AG08395 (cell line): ENCODE measurements around the gene AKR7A2.

Source experiments
- DNase-seq: peaks from one replicate; pipeline ENCODE4 v3.0.0; 2012; ENCODE audit warnings: mixed read lengths, low spot score

The AKR7A2 gene

DNA sequence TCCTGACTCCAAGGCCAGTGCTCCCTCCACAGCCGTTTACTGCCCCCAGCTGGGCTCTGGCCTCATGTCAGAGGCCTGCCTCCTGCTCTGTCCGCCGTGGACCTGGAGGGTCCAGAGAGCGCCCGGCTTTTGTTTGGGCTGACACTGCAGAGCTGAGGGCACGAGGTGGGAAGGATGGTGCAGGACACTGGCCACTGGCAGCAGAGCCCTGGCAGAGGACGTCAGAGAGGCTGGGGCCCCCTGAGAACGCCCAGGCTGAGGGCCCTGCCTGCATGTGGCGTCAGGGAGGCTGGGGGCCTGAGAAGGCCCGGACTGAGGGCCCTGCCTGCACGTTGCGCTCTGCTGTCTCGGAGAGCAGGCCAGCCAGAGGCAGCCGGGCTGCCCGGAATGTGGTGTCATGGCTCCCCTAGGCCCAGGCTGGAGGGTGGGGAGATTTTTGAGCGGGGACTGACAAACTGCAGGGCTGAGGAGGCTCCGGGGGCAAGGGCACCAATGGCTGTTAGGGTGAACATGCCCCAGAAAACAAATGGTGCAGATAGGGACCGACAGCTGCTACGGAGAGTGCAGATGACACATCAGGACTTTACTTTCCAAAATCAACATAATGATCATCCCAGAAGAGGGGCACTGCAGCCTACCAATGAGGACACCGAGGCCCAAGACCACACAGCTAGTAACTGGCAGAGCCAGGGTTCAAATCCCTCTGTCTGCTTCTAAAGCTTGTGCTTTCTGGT, 31.8 kb upstream of the AKR7A2 start:
- DNase-seq, result no peak

DNA sequence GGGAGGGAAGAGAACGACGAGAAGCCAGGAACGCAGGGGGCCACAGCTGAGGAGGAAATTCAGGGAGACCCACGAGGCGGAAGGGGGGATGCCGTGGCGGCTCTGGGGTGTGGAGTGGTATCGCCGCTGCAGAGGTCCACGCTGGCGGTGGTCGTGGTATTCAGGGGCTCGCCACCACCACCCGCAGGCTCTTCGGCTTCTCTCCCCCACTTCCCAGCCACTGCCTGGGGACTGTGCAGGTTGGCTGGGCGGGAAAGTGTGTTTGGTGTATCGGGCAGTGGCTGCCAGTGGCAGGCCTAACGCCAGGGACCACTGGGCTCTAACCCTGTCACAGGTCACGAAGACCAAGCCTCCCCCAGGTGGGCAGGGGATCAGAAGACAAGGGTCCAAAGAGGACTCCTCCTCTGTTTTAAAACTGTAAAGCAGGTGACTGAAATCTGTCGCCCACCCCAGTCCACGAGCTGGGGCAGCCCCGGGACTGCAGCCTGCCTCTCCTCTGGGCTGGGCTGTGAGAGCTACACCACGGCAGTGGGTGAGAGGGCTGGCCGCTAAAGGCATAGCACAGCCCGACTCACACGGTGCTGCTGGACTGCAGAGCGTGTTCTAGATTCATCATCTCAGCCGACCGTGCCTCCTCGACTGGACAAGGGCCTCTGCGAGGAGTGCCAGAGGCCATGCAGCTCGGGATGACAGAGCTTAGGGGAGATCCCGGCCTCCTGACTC, 31.1 kb upstream of the AKR7A2 start:
- DNase-seq, result no peak

DNA sequence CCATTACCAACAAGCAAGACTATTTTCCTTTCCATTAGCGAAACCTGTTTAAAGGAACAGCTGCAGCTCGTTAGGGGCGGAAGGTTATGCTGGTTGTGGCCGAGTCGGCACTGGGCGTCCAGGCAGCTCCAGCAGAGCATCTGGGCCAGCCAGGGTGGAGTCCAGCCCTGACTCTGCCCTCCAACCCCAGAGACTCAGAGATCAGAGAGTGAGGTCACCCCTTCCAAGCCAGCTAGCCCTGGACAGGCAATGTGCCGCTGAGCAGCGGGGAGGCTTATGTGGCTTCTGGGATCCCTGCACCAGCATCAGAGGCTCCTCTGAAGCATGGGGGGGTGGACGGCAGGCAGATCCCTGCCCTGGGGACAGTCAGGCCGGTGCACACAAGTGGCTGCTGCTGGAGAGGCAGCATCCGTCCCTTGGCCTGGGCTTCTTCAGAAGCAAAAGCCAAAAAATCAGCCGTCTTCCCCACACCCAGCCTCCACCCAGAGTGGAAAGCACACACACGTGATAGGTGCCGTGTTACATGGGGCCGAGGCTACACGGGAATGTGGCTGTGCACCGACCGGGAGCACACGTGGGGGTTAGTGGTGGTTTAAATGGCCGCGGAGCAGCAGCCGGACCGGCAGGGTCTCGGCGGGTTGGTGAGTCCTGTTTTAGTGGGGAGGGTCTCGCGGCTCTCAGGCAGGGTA, 30.3 kb upstream of the AKR7A2 start:
- DNase-seq, result peak; percentile 68

DNA sequence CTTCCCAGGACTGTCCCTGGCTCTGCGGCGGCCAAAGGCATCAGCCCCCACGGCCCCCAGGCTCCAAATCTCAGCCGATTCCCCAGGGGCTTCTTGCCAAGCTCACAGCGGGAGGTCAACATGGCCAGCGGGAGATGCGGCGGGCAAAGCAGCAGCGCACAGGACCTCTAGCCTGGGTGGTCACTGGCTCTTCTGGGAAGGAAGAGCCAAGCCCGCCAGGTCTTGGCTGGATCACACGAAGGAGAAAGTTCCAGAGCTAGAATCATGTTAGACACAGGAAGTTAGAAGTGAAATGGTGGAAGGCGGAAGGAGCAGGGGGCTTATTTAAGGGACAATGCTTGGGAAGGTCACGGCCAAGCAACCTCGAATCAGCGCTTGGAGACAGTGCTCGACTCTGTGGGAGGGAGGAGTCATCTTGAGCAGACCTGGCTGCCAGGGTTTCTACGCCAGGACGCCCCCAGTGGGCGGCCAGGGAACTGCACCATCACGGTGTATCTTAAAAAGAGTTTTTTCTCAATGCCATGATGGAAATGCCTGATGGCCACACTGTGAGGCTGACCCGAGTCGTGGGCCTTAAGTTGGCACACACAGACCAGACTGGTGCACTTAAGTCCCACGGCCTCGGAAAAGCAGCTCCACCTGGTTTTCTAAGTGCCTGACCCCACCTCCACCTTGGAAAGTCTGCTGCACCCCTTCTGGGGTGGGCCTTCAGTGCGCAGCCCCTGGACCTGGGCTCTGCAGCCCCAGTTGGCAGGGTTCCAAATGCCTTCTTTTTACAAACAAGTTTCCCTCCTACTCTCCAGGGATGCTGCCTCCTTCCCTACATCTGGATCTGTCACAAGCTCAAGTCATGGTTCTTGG, 29.5 kb upstream of the AKR7A2 start:
- peak; percentile 87 for DNase-seq

DNA sequence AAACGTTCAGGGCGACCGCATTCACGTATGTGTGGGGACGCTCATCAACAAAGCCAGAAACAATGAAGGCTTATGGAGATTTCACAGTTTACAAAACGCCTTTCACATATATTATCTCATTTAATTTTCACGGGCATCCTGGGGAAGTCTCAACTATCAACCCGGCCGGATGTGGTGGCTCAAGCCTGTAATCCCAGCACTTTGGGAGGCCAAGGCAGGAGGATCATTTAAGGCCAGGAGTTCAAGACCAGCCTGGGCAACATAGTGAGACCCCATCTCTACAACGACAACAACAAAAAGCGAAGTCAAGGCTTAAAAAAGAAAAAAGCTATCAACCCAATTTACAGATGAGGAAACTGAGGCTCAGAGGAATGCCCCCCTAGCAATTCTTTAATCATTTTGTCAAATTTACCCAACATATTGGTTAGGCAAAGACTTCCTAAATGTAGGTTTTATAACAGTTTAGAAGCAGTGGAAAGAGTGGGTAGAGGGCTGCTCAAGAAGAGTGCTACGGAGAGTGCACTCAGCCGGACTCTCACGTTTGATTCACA, 28.5 kb upstream of the AKR7A2 start:
- no peak for DNase-seq

DNA sequence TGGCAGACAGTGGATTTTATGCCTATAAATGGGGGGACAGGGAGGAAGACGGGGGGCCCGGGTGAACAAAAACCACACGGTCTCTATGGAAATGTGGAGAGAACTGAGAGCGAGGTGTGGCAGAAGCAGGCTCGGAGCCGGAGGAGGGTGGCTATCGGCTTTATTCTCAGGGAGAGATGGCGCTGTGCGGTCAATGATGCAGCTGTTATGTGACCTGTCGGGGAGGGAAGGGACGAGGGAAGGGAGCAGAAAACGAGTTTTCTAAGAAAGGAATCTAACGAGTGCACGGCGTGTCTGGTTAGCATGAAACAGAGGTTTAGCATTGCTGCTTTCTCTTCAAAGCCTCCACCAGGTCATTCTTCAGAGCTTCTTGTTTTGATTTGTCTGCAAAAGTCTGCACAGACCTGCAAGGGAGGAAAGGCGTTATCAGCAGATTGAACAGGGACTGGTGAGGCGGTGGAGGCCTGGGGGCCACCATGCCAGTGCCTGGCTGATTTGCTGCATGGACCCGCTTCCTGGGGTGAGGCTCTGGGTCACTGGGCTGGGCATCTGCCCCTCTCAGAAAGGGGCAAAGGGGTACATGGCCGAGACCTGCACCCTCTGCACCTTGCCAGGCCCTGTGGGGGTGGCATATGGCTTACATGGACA, 27.4 kb upstream of the AKR7A2 start:
- no peak for DNase-seq

DNA sequence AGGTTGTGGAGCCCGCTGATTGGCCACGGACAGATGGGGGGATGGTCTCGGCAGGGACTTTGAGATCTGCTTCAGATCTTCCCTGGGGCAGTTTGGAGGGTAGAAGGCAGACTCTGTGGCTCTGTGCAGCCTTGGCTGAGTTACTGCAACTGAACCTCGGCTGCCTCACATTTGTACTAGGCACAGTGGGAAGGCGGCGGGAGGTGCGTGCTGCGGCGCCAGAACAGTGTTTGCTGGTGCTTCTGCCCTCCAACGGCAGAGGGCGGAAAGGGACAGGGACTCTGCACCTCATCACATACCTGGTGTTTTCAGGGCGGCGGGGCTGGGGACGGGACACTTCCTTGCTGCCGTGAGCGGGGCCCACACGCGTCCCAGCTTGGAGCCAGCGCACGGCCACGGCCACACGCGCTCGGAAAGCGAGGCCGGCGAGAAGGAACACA, 26.4 kb upstream of the AKR7A2 start:
- no peak for DNase-seq

DNA sequence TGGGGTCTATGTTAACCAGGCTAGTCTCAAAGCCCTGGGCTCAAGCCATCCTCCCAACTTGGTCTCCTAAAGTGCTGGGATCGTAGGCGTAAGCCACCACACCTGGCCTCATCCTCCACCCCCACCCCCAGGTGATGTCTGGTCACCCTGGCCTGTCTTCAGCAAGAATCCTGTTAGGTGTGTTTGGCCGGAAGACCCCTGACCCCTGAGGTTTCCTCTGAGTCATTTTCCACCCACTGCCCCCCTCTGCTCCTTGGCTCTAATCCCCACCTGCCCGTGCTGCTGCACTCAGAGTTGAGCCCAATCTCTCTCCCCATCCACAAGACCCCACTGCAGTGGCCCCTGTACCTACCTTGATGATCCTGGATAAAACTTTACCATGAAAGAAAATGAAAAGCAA, 25.3 kb upstream of the AKR7A2 start:
- no peak for DNase-seq

DNA sequence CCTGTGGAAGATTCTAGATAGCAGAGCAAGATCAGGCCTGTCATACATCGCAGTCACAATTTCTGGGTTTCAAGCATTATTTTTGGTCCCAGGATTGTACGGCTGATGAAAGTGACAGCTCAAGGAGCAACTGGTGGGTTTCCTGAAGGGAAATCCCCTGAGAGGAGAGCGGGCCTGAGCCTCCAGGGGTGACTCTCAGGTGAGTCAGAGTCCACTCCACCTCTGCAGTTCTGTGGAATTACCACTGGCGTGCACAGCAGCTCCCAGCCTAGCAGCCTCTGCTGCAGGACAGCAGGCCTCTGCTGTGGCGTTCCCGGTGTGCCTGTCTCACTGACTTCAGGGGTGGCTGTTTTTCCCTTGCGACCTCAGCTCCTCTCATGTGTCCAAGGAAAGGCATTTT, 24.6 kb upstream of the AKR7A2 start:
- DNase-seq, result no peak

DNA sequence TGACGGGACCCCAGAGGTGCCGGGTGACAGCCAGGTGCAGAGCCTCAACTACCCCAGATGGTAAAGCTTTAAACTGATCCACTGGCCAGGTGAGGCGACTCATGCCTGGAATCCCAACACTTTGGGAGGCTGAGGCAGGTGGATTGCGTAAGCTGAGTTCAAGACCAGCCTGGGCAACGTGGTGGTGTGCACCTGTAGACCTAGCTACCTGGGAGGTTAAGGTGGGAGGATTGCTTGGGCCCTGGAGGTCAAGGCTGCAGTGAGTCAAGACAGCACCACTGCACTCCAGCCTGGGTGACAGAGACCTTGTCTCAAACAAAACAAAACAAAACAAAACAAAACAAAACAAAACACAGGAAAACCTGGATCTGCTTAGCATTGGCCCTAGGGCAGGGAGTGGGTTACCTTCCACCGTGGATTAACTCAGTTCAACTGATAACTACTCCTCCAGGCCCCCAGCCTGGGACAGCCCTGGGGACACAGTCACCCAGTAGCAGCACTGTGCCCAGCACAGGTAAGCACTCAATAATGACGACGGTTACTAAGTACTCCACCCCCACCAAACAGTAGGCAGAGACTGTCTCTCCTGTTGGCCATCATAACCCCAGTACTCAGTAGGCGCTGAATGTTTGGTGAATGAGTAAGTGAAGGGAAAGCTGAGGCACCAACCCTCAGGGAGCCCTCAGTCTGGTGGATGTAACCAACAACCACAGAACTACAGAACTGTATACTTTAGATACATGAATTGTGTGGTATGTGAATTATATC, 21.8 kb upstream of the AKR7A2 start:
- DNase-seq, result no peak

GRCh38 chr1:19332832-19333231, 20.9 kb upstream of the AKR7A2 start:
- no peak for DNase-seq

DNA sequence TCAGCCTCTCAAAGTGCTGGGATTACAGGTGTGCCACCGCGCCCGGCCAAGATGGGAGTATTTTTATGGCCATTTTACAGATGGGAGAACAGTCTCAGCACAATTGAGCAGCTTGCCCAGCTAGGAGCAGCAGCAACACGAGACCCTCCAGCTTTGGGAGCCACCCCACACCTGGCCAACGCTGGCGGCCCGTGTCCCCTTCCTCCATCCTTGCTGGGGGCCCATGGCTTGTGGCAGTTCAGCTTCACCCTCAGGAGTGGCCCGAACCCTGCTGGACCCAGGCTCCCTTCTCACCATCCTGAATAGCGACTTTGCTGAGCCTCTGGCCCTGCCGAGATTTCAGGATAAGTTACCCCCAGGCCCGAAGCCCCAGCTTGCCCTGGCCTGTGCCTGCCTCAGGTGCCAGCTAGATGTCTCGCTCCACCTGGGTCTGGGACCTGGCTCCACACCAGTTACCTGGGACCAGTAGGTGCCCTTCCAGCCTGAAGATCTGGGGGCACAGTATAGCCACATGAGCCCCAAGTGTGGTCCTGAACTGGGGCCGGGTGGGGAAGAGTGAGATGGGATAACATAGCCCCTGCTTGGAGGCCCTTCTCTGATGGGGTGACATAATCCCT, 19.4 kb upstream of the AKR7A2 start:
- no peak for DNase-seq

- DNase-seq, result no peak
Measured at GRCh38 chr1:19330449-19331135, 18.6 kb upstream of the AKR7A2 start.

- no peak for DNase-seq
Measured at GRCh38 chr1:19329611-19330010, 17.7 kb upstream of the AKR7A2 start.

- no peak for DNase-seq
Measured at GRCh38 chr1:19329188-19329587, 17.2 kb upstream of the AKR7A2 start.

- DNase-seq, result no peak
Measured at GRCh38 chr1:19328486-19328885, 16.5 kb upstream of the AKR7A2 start.

- no peak for DNase-seq
Measured at GRCh38 chr1:19327736-19328135, 15.8 kb upstream of the AKR7A2 start.

- DNase-seq, result no peak
Measured at GRCh38 chr1:19327301-19327700, 15.4 kb upstream of the AKR7A2 start.

DNA sequence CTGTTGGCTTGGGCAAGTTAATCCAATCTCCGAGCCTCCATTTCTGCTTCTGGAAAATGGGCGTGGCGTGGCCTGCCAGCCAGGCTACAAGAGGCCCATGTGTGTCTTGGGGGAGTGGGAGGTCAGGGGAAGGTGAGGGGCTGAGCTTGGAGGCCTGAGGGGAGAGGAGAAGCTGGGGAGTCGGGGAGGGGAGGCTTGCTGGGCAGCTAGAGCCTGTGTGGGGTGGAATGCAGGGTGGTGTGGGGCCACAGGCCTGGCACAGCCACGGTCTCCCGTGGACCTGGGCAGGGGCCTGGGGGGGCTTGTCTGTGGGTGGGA, 14.8 kb upstream of the AKR7A2 start:
- DNase-seq, result no peak
